ENCODE data around the gene NRP1.

Gene NRP1

GRCh38 chr10:33256458-33256857 is 78.0 kb downstream of the NRP1 start:
- ATAC-seq: no peak

DNA sequence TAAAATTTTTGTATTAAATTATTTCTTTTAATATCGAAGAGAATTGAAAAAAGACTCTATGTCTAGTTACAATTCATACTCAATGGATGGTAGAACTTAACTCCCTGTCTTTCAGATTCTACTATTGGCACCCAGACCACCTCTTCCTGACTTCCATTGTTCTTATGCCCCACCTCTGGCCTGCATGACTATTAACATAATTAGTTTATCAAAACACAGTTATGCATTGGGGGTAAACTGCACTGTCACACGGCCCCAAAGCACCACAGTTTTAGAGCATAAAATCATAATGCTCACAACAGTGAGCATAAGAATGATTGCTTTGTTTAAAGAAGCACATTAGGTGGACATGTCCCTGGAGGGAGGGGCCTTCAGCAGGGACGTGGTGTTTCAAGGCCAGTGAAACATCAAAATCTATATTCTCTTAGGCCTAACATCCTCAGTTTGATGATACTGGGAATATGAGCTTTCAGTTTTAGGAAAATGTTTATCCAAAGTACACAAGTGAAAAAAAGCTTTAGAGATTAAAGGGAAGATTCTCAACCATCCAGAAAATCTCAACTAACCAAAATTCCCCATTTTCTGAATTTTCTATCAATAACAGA is 79.8 kb downstream of the NRP1 start:
- ATAC-seq: no peak

DNA sequence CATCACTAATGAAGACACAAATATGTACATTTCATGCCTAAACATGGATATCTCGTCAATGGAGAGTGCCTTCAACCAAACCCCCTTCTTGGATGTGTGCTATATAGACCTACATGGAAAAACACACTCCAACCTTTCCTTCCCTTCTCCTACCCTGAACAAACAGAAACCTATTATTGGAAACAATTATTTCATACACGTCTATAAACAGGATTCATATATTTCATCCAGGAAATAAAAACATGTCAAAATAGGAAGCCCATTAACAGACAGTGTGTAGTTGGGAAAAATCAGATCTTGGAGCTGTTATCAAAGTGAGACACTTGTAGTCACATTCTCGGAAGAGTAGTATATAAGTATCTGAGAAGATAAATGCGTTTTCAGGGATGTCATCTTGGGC is 81.1 kb downstream of the NRP1 start:
- no peak for ATAC-seq

DNA sequence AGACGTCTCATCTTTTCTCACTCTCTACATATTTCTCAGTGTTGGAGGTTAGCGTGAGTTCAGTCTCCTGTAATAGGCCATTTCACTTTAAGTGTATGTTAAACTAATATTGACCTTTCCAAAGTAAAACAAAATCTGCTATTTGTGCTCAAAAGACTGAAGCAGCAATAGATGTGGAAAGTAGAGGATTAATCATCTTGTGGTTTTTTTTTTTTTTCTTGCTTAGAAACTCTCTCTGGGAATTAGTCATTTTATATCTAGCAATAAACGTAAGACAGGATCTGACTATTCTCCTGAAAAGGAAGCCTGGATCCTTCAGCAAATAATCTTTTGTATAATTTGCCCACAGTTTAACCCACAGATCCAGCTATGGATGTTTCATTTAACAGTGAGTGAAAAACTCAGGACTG is 81.7 kb downstream of the NRP1 start:
- peak; percentile 73 to 74 for ATAC-seq

GRCh38 chr10:33252324-33252723 is 82.1 kb downstream of the NRP1 start:
- no peak for ATAC-seq

DNA sequence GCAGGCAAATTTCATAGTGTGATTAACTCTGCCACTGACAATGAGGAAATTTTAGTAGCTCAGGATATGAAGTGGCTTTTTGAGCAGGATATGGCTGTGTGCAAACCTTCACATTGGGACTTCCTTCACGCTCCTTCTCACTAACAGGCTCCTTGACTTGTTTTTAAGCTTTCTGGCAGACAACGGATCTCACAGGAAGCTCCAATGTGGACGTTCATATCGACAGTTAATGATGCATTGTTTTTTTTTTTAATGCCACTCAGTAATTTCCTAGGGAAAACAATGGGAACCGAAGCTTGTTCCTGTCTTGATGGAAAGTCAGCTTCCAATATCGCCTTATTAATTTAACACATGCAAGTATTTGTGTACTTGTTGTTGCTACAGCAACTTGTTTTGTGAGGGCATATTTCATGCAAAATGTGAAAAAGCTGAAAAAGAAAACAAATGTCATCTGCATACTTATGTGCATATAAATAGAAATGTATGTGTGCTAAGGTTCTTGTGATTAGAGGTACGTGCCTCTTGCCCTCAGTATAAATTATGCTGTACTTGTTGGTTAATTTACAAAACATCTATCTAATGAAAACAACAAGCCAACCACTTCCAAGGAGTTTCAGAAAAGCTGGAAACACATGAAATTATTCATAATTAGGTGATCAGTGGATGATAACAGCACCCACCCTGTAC is 84.7 kb downstream of the NRP1 start:
- no peak for ATAC-seq

DNA sequence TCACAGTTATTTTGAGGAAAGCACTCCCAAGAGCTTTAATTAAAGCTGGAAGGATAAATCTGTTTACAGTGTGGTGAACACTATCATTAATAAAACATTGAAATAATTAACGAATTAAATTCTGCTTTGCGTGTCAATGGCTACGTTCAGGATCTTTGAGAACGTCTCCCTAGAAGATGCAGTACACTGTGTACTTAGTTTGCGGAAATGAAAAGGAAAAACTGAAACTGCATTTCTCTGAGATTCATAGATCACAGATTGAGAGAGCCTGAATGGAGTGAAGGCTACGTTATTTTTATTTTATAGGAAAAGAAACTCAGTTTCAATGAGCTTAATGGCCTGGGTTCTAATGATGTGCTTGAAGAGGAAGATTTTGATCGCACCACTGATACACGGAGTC is 85.3 kb downstream of the NRP1 start:
- no peak for ATAC-seq

DNA sequence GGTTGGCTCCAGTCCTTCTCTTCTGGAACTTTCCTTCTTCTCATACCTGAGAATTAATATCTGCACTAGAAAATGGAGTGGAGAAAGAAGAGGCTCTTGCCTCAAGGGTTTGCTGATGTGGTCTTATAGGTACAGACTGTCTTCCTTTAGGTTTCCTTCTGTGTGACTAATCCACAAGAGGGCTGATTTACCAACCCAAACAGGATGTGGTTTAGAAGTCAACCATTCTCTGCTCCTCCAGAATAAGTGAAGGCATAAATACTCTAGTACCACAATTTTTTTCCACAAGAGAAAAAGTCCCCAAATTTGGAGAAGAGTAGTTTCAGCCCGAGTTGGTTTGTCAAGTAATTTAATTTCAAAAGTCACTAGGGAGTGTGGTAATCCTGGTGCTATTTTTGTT is 85.8 kb downstream of the NRP1 start:
- peak; percentile 55 to 56 for ATAC-seq

GRCh38 chr10:33247221-33247922 is 87.1 kb downstream of the NRP1 start:
- no peak for ATAC-seq

DNA sequence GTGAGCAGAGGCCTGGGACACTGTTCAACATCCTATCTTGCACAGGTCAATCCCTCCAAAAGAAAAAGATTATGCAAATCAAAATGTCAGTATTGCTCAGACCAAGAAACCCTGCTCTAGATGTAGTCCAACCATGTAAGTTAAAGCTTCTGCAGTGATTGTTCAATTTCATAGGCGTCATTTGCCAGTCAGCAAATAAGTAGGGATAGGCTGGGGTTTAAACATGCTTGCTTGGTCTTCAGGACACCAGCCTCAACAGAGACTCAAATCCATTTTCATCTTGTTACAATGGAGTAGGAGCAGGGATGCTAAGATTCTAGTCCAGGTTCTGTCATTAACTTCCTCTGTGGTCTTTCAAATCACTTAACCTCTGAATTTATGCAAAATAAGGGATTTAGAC is 89.1 kb downstream of the NRP1 start:
- no peak for ATAC-seq

DNA sequence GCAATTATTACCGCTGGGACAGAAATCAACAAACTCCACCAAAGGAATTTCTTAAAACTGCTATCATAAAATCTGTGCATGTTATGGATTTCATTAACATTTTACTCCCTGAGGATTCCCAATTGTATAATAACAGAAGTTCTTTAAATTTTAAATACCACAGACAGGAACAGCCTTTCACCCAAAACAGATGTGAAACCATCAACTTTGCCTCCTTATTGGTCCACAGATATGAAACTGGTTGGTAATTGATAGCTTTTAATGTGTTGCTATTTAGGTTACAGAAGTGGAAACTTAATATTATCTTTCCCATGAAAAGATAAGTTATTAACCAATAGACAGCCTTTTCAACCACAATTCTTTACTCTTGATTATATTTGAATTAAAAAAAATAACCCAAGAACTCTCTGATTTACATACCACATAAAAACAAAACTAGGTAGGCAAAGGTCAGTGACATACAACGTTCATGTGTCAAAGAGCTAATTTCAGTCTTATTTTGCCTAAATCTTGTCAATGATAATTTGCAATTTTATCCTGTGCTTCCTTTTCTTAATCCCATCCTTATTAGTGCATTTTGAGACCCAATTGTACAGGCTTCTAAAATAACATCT is 90.0 kb downstream of the NRP1 start:
- ATAC-seq: no peak

DNA sequence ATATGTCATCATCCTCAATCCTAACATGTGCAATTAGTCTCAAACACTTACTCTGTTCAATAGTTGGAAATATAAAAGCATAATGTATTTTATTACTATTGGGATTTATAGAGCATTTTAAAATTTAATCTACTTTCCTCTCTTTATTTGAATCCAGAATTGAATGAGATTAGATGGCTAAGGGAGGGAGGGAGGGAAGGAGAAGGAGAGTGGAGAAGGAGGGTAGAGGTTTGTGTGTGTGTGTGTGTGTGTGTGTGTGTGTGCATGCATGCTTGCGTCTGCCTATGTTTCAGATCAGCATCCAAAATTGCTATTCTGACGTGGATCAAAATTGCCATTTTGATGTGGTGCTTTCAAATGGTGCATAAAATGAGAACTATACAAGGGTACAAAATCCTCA is 90.8 kb downstream of the NRP1 start:
- ATAC-seq: no peak

GRCh38 chr10:33242931-33243330 is 91.5 kb downstream of the NRP1 start:
- ATAC-seq: no peak

DNA sequence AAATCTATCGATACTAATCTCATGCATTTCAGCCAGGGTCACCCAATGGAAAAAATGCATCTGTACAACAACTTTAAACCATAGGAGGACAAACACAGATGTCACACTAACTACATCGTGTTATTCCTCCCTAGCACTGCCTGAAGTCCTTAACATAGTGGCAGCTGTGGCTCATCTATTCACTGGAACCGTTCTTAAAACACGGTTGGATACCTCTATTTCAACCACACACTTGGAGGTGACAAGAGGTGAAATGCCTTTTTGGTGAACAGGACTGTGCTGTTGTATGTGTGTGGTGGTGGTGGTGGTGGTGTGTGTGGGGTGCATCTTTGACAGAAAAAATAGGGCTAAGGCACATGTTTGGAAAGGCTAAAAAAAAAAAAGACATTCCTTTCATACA is 93.1 kb downstream of the NRP1 start:
- no peak for ATAC-seq

- no peak for ATAC-seq
Measured at GRCh38 chr10:33240931-33241330, 93.5 kb downstream of the NRP1 start.

DNA sequence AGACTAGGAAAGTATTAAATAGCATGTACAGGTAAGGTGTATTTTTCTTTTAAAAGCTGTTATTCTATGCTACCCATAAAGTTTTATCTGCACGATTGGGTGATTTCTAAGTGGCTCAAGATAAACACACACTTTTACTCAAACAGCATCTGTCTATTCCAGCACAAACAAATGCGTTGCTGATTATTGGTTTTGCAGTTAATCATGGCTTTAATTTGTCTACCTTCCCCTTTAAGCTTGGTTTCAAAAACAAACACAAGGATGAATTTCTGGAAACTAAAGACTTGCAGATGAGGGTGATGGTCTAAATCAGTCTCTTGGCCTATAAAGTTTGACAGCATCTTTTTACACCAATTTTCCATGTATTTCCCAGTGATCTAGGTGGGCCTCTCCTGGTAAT is 94.2 kb downstream of the NRP1 start:
- no peak for ATAC-seq

DNA sequence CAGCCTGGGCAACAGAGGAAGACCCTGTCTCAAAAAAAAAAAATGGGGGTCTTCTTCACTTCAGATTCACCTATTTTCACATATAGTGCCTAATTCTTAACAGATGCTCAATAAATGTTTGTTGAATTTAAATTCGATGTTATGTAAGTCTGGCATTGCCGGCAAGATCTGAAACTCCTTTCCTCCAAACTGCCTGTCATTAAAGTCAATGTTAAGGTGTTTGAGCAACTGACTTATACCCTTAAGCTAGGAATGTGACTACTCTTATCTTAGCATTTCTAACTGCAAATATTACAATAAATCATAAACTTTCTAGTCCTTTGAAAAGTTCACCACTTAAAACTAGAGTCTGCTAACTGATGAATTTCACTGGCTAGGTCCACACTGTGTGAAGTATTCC is 95.2 kb downstream of the NRP1 start:
- no peak for ATAC-seq

DNA sequence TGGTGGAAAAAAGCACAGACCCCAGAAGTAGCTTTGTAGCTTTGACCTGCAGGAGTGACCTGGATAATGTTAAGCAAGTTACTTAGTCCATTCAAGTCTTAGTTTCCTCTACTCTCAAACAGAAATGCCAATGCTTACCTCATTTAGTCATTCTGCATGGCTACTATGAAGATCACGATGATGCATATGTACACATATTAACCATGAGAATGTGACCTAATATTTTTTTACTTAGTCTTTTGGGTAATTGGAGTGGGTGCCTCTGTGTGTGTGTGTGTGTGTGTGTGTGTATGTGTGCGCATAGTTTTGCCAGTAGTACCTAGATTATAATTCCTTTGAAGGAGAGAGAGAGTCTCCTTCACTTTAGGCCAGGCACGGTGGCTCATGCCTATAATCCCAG is 95.8 kb downstream of the NRP1 start:
- no peak for ATAC-seq

DNA sequence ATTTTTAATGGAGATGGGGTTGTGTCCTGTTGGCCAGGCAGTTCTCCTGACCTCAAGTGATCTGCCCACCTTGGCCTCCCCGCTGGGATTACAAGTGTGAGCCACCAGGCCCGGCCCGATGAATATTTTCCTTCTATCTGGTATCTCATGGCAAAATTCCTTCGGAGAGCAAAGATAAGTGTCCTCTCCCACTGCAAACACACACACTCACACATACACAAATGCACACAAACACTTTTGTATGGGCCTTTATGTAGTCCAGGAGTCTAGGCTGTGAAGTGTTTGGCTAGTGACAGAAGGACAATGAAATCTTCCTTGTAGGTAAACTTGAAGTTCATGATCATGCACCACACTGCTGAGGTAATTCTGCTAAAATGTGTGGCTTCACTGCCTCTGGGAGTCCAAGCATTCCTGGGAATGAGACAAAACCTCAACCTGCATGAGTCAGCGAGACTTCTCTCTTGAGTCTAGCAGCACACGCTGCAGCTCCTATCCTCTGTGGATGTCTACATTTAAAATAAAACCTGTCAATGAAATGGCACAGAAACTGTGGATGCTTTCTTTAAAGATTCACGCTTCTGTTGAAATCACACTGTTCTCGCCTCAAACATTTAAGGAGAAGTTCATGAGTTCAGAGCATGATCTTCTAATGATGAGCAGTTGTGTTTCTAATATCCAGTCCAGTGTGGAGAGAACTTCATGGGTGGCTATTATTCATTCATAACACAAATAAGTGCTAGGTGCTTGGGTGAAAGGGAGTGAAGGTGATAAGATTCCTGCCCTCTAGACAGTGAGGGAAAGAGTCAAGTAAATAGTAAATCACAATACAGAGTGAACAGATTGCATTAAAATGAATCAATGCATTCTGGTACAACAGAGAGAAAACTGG is 96.5 kb downstream of the NRP1 start:
- no peak for ATAC-seq

- no peak for ATAC-seq
Measured at GRCh38 chr10:33236916-33237315, 97.6 kb downstream of the NRP1 start.

GRCh38 chr10:33235951-33236350 is 98.5 kb downstream of the NRP1 start:
- ATAC-seq: no peak

DNA sequence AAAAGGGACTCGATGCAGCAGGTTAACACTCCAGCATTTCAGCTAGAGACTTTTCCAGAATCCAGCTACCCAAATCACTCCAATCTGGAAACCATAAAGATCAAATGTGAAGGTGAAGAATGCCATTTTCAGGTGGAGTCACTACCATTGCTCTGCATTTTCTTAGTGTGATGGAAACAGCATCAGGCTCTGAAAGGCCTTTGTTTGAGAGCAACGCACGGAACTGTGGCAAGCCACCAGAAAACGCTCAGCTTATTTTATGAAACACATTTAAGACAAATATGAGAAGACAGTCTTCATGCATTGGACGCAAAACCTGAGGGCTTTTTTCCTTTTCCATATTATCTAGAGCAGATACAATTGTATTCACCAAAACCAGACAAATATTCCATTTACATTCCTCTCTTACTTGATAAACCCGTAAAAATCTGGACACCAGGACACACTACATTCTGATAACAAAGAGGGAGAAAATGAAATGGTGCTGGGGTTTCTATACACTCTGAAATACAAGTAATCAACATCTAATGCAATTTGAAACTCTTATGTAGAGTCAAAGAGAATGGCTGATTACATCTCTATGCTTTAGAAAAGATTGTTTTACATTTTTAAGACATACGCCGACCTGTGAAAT is 99.1 kb downstream of the NRP1 start:
- ATAC-seq: no peak
